HG02588 (cell line): ENCODE measurements around the gene FHIP2A.
A peak's percentile ranks its signal among the peaks of the same experiment; 100 is the strongest.
"Not testable (repeated sequence)": the region's sequence is repeated elsewhere in the genome, so short reads cannot be mapped to it uniquely, and the experiment has no call there.

Experiments used
- ATAC-seq: cut with Tn5 transposase; IDR thresholded peaks from one replicate; pipeline ENCODE4 v1.9.1; 2021; ENCODE audit warnings: mild to moderate bottlenecking, moderate library complexity; ENCODE audit not compliant: unreplicated experiment

FHIP2A gene

GRCh38 chr10:114811862-114812261 lies 9.7 kb upstream of the FHIP2A start:
- ATAC-seq = no peak

GRCh38 chr10:114815791-114816190 lies 5.8 kb upstream of the FHIP2A start:
- no peak for ATAC-seq

- no peak for ATAC-seq
Observed at GRCh38 chr10:114816308-114816707, 5.3 kb upstream of the FHIP2A start.

- no peak for ATAC-seq
Observed at GRCh38 chr10:114819322-114819721, 2.3 kb upstream of the FHIP2A start.

GRCh38 chr10:114821915-114822443 lies 399 bp downstream of the FHIP2A start:
- ATAC-seq = peak; percentile 41

GRCh38 chr10:114822444-114823076 lies 980 bp downstream of the FHIP2A start:
- ATAC-seq = peak; percentile 22

- no peak for ATAC-seq
Observed at GRCh38 chr10:114823077-114823463, 1.5 kb downstream of the FHIP2A start.

GRCh38 chr10:114824391-114824790 lies 2.8 kb downstream of the FHIP2A start:
- ATAC-seq = no peak

- ATAC-seq = peak; percentile 45
Observed at GRCh38 chr10:114825513-114826253, 4.1 kb downstream of the FHIP2A start.

- no peak for ATAC-seq
Observed at GRCh38 chr10:114829160-114829909, 7.8 kb downstream of the FHIP2A start.

GRCh38 chr10:114831186-114831867 lies 9.7 kb downstream of the FHIP2A start:
- ATAC-seq = no peak

- ATAC-seq = no peak
Observed at GRCh38 chr10:114837690-114838089, 16.1 kb downstream of the FHIP2A start.

GRCh38 chr10:114839901-114840300 lies 18.3 kb downstream of the FHIP2A start:
- no peak for ATAC-seq

GRCh38 chr10:114845978-114846693 lies 24.6 kb downstream of the FHIP2A start:
- ATAC-seq = no peak

- ATAC-seq = not testable (repeated sequence)
Observed at GRCh38 chr10:114847517-114847916, 25.9 kb downstream of the FHIP2A start.

- no peak for ATAC-seq
Observed at GRCh38 chr10:114849674-114850073, 28.1 kb downstream of the FHIP2A start.

GRCh38 chr10:114850126-114850525 lies 28.5 kb downstream of the FHIP2A start:
- ATAC-seq = no peak

- no peak for ATAC-seq
Observed at GRCh38 chr10:114851336-114851735, 29.8 kb downstream of the FHIP2A start.

- no peak for ATAC-seq
Observed at GRCh38 chr10:114852197-114852596, 30.6 kb downstream of the FHIP2A start.

- ATAC-seq = no peak
Observed at GRCh38 chr10:114854906-114855305, 33.3 kb downstream of the FHIP2A start.
